Fibroblast of skin of scalp (primary cell): ENCODE data around the gene CHSY1. TPM values are rescaled to one million over a fixed set of nuclear protein-coding genes. Genes with fewer than 3 reads are reported as not detected.
"Not testable (repeated sequence)": the region's sequence is repeated elsewhere in the genome, so short reads cannot be mapped to it uniquely, and the experiment has no call there.

Experiments used
- DNase-seq: peaks from one replicate; pipeline ENCODE4 v3.0.0-alpha.2; 2013
- polyA plus RNA-seq, 2 experiments: library from polyadenylated mRNA; unstranded; fragments of 120-200 nt; gene quantifications; one replicate each; pipeline ENCODE4 v1.2.1, GENCODE V29; 2013; ENCODE audit not compliant: insufficient read length in 2 of 2

Gene CHSY1, protein sequence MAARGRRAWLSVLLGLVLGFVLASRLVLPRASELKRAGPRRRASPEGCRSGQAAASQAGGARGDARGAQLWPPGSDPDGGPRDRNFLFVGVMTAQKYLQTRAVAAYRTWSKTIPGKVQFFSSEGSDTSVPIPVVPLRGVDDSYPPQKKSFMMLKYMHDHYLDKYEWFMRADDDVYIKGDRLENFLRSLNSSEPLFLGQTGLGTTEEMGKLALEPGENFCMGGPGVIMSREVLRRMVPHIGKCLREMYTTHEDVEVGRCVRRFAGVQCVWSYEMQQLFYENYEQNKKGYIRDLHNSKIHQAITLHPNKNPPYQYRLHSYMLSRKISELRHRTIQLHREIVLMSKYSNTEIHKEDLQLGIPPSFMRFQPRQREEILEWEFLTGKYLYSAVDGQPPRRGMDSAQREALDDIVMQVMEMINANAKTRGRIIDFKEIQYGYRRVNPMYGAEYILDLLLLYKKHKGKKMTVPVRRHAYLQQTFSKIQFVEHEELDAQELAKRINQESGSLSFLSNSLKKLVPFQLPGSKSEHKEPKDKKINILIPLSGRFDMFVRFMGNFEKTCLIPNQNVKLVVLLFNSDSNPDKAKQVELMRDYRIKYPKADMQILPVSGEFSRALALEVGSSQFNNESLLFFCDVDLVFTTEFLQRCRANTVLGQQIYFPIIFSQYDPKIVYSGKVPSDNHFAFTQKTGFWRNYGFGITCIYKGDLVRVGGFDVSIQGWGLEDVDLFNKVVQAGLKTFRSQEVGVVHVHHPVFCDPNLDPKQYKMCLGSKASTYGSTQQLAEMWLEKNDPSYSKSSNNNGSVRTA
- polyA plus RNA-seq (2013, experiment 1 of 2; ENCODE audit: insufficient read length), result 72.1 TPM
- 72.5 TPM for polyA plus RNA-seq (2013, experiment 2 of 2; ENCODE audit: insufficient read length)

DNA sequence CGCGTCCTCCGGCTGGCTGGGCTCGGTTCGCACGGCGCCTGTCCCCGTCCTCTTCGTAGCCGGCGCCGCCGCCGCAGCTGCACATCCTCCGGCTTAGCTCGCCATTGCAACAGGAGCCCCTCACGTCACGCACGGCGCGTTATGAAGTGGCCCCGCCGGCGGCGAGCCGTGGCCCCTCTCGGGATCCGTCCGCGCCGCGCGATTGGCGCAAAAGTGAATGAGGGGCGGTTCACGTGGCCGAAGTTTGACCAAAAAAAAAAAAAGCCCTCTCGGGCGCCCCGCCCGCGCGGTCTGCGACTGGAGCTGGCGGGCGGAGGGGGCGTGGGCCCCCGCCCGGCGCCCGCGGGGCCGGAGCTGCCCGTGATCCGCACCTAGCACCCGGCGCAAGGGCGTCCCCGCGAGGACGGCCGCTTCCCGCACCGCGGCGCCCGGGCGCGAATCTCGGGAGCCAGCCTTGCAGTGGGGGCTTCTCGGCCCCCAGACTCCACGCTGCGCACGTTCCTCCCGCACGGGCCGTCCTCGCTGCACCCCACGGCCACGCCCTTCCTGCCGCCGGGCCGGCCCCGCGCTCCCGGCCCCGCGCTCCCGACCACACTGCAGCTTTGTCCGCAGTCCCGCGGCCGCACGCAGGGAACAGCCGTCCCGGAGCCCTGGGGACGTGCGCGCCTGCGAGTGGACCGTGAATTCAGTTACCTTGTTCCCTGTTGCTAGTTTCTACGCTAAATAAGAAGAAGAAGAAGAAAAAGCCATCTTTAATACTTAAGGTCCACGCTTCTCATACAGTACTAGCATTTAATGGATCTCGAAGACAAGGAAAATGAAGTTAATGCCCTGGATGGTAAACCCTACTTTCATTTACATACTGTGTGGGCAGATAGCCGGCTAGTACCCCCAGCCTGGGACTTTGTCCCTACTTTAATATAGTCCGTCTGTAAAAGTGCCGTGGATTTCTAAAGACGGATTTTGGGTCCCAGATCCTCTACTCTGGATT, at the start of gene CHSY1:
Gene CHSY1, minus strand, starts transcription at position 219 of the 991 bp plus-strand sequence. CDS start 592 bp downstream, outside the sequence.
- peak; percentile 95 for DNase-seq

DNA sequence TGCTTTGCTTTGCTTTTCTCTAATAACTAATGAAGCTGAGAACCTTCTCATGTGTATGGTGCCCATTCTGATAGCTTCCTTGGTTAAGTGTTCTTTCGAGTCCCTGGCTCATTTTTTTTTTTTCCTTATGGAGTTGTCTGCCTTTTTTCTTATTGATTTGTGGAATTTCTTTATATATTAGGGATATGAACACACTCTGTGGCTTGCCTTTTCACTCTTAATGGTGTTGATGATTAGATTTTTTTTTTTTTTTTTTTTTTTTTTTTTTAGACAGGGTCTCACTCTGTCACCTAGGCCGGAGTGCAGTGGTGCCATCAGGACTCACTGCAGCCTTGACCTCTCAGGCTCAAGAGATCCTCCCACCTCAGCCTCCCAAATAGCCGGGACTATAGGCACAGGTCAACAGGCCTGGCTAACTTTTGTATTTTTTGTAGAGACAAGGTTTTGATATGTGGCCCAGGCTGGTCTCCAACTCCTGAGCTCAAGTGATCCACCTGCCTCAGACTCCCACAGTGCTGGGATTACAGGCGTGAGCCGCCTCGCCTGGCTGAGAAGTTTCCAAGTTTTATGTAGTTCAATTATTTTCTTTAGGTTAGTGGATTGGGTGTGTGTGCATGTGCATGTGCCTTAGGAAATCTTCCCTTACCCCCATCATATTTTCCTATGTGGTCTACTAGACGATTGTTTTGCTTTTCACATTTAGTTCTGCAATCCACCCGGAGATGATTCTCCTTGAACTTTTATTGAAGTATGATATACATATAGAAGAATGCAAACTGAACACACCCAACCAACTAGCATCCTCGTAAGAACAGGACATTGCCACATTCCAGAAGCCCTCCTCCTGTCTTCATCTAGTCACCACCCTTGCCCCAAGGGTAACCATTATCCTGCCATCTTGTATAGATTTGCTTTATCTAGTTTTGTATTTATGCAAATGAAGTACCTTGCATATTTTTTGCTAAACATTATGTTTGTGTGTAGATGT, 44.9 kb upstream of the CHSY1 start:
- peak; percentile 74 for DNase-seq

DNA sequence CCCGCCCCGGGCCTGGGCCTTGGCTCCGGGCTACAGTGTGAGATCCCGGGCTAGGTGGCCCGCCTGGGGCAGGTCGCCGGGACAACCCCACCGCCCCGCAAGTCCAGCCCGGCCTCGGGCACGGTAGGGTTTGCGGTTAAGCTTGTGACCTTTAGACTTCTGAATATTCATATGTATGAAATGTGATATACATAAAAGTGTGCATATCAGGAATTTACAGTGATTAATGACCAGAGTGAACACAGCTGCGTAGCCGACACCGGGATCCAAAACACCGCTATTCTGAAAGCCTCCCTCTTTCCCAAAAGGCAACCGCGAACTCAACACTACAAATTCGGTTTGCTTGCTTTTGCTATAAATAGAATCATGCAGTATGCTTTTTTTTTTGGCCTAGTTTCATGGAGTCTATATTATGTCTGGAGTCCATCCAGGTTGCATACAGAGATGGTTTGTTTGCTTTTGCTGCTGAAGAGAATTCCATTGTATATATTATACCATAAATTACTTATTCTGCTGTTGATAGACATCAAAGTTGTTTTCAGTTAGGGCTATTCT, 43.8 kb upstream of the CHSY1 start:
- DNase-seq, result peak; percentile 91

DNA sequence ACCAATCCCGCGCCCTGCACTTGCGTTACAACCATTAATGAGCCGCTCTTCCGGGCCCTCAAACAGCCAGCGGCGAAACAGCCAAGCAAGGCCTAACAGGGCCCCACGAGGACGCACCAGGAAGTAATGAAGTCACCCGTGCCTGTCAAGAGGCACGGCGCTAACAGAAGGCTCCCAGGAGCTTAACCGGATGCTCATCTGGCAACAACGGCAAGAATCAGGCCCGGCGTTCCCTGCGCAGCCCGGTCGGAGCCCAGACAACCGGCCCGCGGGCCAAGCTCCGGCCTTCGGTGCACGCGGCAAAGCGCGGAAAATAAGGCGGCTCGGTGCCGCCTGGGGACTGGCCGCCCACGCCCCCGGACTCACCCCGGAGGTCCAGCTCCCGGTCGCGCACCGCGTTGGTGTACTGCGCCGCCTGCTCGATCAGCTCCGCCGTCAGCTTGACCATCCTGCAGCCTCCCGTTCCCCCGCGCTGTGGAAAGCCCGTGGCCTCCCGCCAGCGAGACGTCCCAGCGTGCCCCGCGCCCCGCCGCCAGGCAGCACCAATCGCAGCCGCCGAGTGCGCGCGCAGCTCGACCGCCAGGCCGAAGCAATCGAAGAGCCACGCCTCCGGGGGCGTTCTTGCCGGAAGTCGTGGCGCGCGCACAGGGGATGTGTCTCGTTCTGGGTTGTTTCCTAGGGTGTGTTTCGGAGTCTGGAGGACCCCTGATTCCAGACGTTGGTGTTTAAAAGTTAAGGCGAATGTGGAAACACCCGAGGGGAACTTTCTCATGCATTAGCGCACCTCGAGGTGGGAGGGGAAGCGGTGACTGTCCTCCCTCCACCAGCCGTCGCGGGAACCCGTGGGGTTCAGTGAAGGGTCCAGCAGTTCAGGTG, 43.1 kb upstream of the CHSY1 start, which contains the start of gene SNRPA1:
Gene SNRPA1, minus strand, starts transcription at position 518 of the 876 bp plus-strand sequence. Its CDS starts 70 bp downstream, at position 448.
- peak; percentile 96 for DNase-seq

DNA sequence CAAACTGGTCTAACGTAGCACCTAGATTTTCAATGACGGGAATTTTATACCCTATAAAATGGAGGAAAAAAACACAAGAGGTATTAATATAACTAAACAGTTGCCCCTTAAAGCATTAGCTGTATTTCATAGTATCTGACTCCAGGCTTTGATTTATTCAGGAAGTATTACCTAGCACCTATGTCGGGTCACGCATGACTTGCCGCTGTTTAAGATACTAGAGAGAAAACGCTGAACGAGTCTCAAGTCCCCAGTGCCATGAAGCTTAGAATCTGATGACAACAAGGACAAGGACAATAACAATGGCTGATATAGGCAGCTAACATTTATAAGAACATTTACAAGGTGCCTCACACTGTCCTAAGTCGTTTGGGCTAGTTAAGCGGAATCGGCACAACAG, 41.3 kb upstream of the CHSY1 start:
- no peak for DNase-seq

DNA sequence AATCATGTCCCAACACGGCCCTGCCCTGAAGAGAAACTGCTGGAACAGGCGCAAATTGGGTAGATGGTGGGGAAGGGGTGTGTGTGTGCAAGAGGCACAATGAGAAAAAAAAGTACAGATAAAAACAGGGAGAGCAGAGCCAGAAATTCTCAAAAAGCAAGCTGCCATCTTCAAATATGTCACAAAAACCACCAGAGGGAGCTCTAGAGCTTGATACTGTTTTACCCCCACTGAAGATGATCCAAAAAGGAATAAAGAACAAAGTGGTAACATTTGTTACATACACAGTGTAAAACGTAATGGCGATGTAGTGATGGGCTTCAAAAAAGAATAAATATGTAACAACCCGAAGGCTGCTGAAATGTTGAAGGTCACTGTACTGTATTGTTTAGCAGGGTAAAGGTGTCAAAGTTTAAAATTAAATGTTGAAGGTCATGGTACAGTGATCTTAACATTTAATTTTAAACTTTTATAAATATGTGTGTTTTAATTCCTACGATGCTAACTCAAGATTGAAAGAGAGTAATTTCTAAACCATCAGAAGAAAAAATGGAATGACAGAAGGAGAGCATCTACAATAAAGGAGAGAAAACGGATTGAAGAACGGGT, 37.2 kb upstream of the CHSY1 start:
- peak; percentile 51 for DNase-seq

DNA sequence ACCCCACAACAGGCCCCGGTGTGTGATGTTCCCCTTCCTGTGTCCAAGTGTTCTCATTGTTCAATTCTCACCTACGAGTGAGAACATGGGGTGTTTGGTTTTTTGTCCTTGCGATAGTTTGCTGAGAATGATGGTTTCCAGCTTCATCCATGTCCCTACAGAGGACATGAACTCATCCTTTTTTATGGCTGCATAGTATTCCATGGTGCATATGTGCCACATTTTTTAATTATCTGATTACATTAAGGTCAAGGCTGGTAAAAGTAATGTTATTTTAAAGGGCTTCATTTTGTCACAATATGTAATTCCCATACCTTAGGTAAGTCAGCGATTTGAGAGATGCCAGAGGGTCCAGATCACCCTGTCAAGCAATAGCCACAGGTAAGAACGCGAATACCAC, 35.5 kb upstream of the CHSY1 start:
- DNase-seq, result not testable (repeated sequence)

DNA sequence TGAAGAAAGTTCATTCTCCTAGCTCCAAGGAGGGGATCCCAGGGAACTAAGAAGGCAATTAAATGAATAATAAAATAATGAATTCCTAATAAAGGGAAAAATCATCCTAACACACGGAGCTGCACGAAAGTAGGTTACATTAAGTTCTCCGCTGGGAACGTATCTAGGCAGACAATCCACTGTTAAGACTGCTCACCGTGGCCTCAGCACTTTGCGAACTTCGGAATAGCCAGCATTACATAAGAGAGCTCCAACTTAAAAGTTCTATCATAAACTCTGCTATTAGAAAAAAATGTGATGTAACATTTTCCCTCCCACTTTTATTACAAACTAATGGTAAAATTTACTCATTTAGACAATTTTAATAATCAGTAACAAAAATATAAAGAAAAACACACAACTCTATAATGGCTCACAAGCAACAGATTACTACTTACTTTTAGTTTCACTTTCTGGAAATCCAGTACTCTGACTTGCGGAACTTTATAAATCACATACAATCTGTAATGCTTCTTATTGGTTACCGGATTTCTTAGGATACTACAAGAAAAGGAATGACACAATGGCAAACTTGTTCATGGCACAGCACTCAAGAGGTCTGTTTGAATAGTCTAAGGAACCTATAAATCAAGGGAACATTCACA, 34.7 kb upstream of the CHSY1 start:
- DNase-seq, result no peak

DNA sequence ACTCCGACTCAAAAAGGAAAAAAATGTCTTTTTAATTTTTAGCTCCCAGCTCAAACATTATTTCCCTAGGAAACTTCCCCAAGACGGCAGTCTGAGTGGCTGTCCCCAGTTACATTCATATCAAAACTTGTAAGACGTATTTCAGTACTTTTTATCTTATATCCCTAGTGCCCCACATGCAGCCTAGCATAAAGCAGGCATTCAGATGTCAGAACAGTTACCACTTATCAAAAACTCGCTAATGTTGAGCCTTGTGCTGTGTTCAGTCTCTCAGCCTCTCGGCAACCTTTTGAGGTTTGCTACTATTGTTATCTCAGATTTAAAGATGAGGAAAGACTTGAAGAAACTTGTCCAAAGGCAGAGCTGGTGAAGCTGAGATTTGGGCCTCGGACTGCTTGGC, 32.1 kb upstream of the CHSY1 start:
- DNase-seq, result no peak

DNA sequence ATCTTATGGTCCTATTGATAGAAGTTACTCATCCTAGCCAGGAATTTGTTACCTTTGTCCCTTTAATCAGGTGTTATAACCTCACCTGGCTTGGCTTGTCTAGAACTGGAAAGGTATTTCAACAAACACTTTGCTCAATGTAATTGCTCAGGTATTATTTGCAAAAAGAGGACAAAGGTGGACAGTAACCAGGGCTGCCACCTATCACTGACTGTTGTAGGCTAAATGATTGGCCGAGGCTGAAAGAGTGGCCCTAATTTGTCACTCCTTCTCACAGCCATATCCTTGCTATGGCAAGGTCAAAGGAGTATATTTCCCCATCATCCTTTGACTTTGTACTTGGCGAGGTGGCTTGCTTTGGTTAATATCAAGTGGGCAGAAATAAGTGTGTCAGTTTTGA, 28.2 kb upstream of the CHSY1 start:
- DNase-seq, result no peak

DNA sequence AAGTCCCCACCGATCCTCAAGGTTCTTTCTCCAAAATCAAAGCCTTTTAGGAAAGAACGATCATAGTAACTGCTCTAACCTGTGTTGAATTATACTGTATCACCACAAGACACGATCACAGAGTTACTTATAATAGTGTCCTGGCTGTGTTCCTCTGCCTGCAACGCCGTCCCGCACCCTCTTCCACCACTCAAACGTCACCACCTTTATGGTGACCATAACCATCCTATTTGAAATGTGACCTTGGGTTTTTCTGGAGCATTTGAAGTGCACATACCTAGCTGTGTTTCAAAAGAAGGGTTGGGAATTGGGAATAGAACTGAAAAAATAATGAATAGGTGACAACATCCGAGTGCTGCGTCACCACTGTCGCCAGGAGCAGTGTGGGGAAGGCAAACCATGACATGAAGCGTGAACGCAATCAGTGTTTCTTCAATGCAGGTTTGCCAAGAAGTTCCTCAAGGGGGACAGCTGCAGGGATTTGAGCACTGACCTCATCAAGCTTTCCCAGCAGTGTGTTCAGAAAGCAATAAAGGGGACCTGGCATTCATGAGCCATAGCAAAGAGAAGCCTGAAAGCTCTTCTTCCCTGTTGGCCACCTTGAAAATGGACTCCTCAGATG, 26.2 kb upstream of the CHSY1 start:
- no peak for DNase-seq

DNA sequence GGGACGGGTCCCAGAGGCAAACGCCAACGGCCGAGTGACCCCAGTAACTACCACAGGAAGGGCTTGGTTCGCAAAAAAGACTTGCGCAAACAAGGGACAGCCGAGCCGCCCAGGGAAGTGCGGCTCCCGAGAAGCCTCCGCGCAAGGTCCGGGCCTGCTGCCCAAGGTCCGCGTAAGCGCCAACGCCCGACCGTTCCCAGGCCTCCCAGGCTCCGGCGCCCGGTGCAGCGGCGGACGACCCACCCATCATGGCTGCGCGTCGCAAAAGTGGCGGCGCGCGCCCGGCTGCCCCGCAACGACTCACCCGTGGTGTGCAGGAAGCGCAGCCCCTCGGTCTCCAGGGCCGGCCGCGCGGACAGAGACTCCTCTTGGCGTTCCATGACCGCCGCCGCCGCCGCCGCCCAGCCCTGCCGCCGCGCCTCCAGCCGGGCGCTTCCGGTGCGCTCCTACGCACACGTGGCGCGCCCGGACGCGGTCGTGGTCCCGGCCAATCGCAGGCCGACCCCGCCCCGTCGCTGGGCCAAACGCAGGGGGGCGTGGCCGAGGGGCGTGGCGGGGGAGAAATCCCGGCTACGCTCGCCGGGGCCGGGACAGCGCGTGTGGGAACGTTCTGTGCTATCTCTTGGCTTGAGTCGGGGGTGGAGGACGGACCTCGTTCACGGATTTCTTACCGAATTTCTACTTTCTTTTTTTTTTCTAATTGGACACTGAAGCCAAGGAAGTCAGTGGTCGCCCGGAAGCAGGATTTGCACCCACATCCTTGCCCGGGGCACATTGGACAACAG, 25.4 kb upstream of the CHSY1 start, which contains the start of gene SELENOS:
Gene SELENOS, minus strand, starts transcription at position 448 of the 785 bp plus-strand sequence. Its CDS starts 68 bp downstream, at position 380.
- DNase-seq, result peak; percentile 92

DNA sequence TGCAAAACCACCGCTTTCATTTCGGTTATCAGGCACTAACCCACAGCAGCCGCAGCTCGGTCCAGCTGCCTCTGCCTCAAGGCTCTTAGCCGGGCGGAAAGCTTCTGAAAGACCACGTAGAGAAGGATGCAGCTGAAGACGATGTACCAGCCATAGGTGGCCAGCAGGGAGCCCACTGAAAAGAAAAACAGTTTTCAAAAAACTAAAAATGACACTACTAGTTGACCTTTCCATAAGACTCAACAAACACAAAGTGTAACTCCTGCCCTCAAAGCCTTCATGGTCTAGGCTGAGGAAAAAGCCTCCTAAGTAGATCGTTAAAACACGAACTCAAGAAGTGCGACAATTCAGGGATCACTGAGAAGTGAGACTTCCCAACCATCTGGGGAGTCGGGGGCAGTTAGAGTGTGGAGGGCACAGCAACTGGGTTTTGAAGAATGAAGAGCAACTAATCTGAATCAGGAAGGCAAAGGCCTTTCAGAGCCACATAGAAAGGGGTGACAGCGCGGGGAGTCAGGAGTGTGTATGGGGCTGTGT, 24.7 kb upstream of the CHSY1 start:
- no peak for DNase-seq

DNA sequence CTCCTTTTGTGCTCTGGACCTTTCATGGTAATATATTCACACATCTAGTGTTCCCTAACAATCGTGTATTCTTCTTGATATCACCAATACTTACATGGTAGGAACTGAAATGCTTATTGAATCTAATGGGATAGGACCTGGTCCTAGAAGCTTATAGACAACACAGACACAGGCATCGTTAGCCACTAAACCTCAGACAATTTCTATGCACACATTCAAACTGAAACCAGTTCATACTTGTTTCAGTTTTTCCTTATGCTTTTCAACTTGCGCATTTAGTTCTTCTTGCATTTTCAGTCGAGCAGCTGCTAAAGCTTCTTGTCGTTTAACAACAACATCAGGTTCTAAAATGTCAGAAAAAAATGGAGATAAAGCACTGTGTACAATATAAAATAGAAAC, 23.2 kb upstream of the CHSY1 start:
- DNase-seq, result no peak

DNA sequence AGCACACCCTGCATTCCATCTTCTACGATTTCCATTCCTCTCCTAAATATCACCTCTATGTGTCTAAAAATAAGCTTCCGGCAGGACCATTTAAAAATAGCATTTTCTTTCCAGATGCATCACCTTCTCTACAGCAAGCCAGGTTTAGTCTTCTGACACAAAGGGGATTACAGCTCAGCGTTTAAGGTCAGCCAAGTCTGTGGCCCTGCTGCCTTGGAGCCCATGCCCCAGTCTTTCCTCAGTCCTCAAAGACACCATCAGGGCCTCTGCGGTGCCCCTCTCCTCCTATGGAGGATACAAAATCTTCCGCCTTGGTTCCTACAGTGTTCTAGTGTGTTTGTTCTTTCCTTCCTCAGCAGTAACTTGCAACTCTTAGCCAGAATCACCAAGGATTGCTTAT, 21.7 kb upstream of the CHSY1 start:
- no peak for DNase-seq

DNA sequence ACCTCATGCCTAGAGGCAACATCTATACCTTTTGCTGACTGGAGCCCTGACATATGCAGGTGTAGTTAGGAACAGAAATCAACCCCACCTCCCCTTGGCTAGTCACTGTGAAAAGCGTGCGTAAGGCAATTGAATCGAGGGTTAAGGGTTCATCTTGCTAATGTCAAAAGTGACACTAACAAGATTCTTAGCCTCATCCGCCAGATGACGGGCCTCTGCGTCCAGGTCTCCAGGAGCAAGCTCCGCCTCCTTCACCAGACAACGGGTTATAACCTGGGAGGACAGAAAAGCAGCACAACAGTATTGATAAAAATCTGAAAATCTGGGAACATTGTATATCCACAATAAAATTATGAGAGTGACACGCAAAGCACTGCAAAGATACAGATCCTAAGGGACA, 20.7 kb upstream of the CHSY1 start:
- no peak for DNase-seq
